Fibroblast of lung (primary cell): Measurements from ENCODE around the gene TSNAXIP1.

Source experiments
- CTCF ChIP-seq, 2 donors: IDR thresholded peaks in 1 of 2; conservative IDR thresholded peaks in 1 of 2; 1 replicate in 1 of 2; 2 replicates in 1 of 2; pipeline ENCODE4 v1.5.1; 2011 to 2012; ENCODE audit warnings: low read length in 2 of 2, control low read depth in 1 of 2, inconsistent platforms in 1 of 2, low read depth in 1 of 2, mild to moderate bottlenecking in 1 of 2
- EZH2 ChIP-seq: IDR thresholded peaks from 2 replicates; pipeline ENCODE4 v1.5.1; 2012; ENCODE audit warnings: low read length, control low read depth, mild to moderate bottlenecking; ENCODE audit errors: missing control alignments

- TF ChIP-seq CTCF (conservative IDR thresholded peaks at IDR 0.05 in 1 of 2, IDR thresholded peaks at IDR 0.05 in 1 of 2; ENCODE audit: low read depth in 1 of 2, low read length in 2 of 2) (no peak), EZH2 (no peak)
These were observed 23.4 kb upstream of the TSNAXIP1 start for GRCh38 chr16:67783353-67783725.
